Neural cell (in vitro differentiated cells): ENCODE data around the gene PDS5B.

Experiments used
- CTCF ChIP-seq: fragments of 450-650 bp; IDR thresholded peaks from 2 replicates; pipeline ENCODE4 v1.5.1; 2014; ENCODE audit warnings: antibody characterized with exemption, mild to moderate bottlenecking, moderate library complexity; ENCODE audit not compliant: poor library complexity, severe bottlenecking
- EP300 ChIP-seq: fragments of 450-650 bp; conservative IDR thresholded peaks from 2 replicates; pipeline ENCODE4 v1.6.1; 2014; ENCODE audit warnings: antibody characterized with exemption, mild to moderate bottlenecking, moderate library complexity; ENCODE audit not compliant: poor library complexity, severe bottlenecking
- MXI1 ChIP-seq: fragments of 450-650 bp; conservative IDR thresholded peaks from 2 replicates; pipeline ENCODE4 v1.6.1; 2014; ENCODE audit warnings: antibody characterized with exemption, mild to moderate bottlenecking; ENCODE audit not compliant: poor library complexity, severe bottlenecking

- TF ChIP-seq CTCF (no peak), EP300 (no peak), MXI1 (no peak)
Observed at GRCh38 chr13:32660227-32660626, 74.0 kb downstream of the PDS5B start.
